ENCODE results near the gene EFCAB13.

The EFCAB13 gene

GRCh38 chr17:47299239-47299910 is 24.4 kb upstream of the EFCAB13 start:
- DNase-seq (ENCODE audit: low read depth) = no peak
- TF ChIP-seq, protein P1, sequence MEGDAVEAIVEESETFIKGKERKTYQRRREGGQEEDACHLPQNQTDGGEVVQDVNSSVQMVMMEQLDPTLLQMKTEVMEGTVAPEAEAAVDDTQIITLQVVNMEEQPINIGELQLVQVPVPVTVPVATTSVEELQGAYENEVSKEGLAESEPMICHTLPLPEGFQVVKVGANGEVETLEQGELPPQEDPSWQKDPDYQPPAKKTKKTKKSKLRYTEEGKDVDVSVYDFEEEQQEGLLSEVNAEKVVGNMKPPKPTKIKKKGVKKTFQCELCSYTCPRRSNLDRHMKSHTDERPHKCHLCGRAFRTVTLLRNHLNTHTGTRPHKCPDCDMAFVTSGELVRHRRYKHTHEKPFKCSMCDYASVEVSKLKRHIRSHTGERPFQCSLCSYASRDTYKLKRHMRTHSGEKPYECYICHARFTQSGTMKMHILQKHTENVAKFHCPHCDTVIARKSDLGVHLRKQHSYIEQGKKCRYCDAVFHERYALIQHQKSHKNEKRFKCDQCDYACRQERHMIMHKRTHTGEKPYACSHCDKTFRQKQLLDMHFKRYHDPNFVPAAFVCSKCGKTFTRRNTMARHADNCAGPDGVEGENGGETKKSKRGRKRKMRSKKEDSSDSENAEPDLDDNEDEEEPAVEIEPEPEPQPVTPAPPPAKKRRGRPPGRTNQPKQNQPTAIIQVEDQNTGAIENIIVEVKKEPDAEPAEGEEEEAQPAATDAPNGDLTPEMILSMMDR (conservative IDR thresholded peaks at IDR 0.05; ENCODE audit: low read depth, low read length) = no peak

GRCh38 chr17:47300718-47301117 is 23.0 kb upstream of the EFCAB13 start:
- no peak overlapping the region for H3K4me3 ChIP-seq (ENCODE audit: low read length)
- no peak for DNase-seq (ENCODE audit: low read depth)
- TF ChIP-seq, protein P1 (conservative IDR thresholded peaks at IDR 0.05; ENCODE audit: low read depth, low read length) = no peak

More at GRCh38 chr17:47299239-47299910, 24.4 kb upstream of the EFCAB13 start:
- H3K4me3 ChIP-seq (ENCODE audit: low read length) = no peak overlapping the region

- no peak overlapping the region for H3K4me3 ChIP-seq (ENCODE audit: low read length)
- TF ChIP-seq, protein P1 (conservative IDR thresholded peaks at IDR 0.05; ENCODE audit: low read depth, low read length) = no peak
- no peak for DNase-seq (ENCODE audit: low read depth)
Observed at GRCh38 chr17:47301161-47301560, 22.6 kb upstream of the EFCAB13 start.

DNA sequence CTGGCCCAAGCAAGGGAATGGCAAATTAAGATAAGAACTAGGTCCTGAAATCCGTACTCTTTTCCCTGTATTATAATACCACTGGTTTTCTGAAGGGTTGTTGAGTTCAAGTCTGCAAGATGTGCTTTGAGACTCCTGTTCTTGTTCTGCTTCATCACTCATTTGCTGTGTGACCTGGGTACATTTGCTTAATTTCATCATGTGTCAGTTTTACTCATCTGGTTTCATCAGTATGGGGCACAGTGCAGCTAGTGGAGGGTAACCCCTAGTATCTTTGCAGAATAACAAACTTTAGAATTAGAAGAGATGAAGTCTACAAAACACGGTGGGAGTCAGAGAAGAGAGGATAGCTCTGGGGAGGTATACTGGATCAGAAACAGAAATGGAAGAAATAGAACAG is 21.9 kb upstream of the EFCAB13 start:
- no peak for DNase-seq (ENCODE audit: low read depth)
- TF ChIP-seq, protein P1 (conservative IDR thresholded peaks at IDR 0.05; ENCODE audit: low read depth, low read length) = no peak
- no peak overlapping the region for H3K4me3 ChIP-seq (ENCODE audit: low read length)

DNA sequence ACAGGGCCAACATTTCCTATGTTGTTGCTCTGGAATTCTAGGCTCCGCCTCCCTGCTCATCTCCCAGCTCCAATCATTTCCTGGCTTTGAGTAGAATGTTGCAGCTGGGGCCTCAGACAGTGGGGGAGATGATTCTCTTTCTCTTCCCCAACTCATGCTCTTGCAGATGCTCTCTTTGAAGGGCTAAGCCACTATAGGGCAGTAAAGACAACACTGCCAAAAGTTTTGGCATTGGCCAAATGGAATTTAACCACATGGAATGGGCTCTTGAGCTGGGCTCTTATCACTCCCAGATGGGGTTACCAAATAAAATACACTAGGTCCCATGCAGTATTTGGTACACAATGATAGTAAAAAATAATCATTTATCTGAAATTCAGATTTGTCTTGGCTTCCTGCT is 19.6 kb upstream of the EFCAB13 start:
- DNase-seq (ENCODE audit: low read depth) = no peak

DNA sequence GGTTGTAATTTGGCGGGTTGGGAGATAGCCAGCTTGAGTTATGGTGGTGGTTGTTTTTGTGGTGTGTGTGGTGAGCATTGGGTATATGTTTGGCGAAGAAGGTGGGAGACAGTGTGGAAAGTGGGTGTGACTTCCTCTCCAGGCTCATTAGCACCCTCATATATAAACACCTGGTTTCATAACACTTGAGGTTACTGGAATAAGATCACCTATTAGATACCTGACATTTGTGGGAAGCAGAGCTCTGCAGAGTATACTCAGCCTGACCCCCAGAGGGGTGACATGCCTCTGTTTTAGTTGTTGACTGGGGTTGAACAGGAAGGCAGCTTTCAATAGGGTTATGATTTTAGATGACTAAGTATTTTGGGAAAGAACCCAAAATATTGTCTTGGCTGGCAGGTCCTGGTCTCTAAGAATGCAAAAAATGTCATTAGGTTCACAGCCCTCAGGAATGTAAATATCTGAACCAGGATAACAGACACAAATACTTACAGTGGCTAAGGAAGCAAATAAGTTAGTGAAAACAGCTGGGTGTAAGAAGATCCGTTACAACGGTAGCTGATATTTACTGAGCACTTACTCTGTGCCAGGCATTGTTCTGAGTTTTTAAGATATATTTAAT is 18.3 kb upstream of the EFCAB13 start:
- TF ChIP-seq, protein P1 (conservative IDR thresholded peaks at IDR 0.05; ENCODE audit: low read depth, low read length) = no peak
- DNase-seq (ENCODE audit: low read depth) = peak; percentile 81
- H3K4me3 ChIP-seq (ENCODE audit: low read length) = no peak overlapping the region

More for the DNA sequence above, 19.6 kb upstream of the EFCAB13 start:
- TF ChIP-seq, protein P1 (conservative IDR thresholded peaks at IDR 0.05; ENCODE audit: low read depth, low read length) = no peak
- no peak overlapping the region for H3K4me3 ChIP-seq (ENCODE audit: low read length)
